Adrenal gland (tissue), 5 donors: Measurements from ENCODE around the gene CLIP1.

Source experiments
- CTCF ChIP-seq, 6 experiments: fragments of 450-650 bp in 4 of 6; fragments of 200-600 bp in 2 of 6; sonication (generic) in 1 of 6; IDR thresholded peaks; 1 replicate in 5 of 6; 2 replicates in 1 of 6; pipeline versions ENCODE4 v1.5.1 to v1.8.0; 2016 to 2021; ENCODE audit warnings: antibody characterized with exemption in 6 of 6, mild to moderate bottlenecking in 2 of 6, moderate library complexity in 1 of 6
- POLR2A ChIP-seq, 2 donors: fragments of 450-650 bp; IDR thresholded peaks; one replicate each; pipeline ENCODE4 v1.6.1; 2017; ENCODE audit warnings: antibody characterized with exemption in 2 of 2, mild to moderate bottlenecking in 2 of 2, moderate library complexity in 1 of 2
- donor health status: DM: no; HTN: no; CAD: no.

GRCh38 chr12:122427403-122427802, 4.9 kb upstream of the CLIP1 start:
- TF ChIP-seq CTCF (IDR thresholded peaks at IDR 0.05) (no peak), POLR2A (IDR thresholded peaks at IDR 0.05) (no peak)
